ENCODE measurements around the gene LTO1.

Gene LTO1

DNA sequence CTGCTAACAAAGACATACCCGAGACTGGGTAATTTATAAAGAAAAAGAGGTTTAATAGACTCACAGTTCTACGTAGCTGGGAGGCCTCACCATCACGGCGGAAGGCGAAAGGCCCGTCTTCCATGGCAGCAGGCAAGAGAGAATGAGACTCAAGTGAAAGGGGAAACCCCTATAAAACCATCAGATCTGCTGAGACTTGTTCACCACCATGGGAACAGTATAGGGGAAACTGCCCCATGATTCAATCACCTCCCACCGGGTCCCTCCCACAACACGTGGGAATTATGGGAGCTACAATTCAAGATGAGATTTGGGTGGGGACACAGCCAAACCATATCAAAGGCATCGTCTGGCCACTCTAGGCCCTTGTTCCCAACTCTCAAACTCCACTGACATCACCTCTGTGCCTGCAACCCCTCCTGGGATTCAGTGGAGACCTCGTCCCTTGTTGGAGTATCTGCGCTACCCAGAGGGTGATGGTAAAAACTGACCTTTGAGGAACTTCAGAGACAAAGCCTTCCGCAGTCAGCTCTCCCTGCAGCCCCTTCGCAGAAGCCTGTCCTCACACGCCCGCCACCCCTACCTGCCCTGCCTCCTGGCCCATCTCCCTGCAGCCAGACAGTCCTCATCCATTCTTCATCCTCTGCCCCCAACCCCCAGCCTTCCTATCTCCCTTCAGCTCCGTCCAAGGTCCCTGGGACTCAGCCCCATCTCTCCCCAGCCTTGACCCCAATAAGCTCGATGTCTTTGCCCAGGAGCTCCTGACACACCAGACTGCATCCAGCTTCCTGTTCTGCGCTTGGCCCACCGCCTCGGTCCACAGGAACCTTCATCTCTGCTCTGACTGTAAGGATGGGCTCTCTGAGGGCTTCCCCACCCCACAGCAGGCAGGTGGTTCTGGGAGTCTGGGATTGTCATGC is 18.4 kb downstream of the LTO1 start:
- no peak for DNase-seq

DNA sequence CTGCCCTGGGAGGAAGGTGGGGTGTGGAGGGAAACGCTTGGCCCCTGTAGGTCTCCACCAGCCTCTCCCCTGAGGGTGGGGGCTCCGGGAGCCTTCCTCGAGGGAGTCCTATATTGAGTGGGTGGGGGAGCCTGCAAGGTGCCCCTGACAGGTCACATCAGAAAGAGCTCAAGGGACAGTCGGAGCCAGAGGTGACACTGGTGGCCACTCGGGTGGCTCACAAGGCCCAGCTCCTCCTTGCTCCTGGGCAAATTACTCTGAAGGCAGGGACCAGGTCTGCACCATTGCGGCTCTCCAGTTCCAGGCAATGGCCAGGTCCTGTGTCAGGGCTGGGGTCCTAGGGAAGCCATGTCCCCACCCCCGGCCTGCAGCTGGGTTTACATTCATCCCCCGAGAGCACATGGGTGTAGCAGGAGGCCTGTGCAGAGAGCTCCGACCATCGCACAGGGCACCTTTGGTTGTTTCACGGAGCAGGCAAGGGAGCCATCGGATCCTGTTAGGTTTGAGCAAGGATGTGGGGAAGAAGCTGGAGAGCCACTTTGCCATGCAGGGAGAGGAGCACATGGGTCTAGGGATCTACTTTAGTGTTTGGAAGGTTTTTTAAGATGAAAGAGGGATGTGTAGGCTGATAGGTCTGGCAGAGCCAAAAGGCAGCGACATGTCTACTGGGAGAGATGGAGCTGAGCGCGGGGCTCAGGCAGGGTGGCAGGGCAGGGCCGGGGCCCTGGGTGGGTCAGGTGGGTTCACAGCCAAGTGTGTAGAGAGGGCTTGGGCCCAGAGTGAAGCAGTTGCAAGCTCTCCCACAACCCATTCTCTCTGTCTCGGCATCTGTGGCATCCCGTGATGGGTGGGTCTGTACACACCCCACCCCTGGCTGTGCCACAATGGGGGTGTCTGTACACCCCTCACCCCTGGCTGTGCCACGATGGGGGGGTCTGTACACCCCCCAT is 19.4 kb downstream of the LTO1 start:
- DNase-seq = no peak

DNA sequence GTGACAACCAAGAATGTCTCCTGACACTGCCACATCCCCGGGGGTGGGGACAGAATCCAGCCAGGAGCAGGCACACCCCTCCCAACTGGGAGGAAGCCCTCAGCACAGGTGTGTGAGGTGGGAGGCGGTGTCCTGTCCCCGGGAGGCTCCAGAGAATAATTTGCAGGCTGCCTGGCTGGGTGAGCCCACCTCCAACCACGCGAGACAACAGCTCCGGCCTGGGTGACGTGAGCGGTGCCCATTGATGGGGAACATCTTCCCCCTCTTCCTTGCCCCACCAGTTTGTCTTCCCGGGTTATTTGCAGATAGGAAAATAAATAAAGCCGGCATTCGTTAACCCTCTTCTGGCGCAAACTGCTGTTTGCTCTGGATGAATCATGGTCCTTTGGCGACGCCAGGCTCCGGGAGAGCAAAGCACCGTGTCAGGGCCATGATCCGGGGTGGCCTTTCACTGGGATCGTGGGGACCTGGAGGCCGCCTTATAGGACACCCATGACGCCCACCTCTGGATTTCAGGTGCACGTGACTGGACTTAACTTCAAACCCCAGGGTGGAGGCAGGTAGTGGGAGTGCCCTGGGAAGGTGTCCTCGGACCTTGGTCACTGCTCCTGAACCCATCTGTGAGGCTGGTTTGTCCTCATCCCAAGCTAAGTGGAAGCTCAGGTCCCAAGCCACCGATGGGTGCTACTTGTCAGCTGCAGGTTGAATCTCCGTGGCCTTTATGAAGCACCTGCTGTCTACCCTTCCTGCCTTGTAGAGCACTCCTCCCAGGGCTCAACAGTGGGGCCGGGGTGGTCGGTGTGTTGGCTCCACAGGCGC is 20.3 kb downstream of the LTO1 start:
- DNase-seq = no peak

GRCh38 chr11:69654001-69654659 is 21.0 kb downstream of the LTO1 start:
- DNase-seq = no peak

GRCh38 chr11:69653406-69653960 is 21.7 kb downstream of the LTO1 start:
- no peak for DNase-seq

DNA sequence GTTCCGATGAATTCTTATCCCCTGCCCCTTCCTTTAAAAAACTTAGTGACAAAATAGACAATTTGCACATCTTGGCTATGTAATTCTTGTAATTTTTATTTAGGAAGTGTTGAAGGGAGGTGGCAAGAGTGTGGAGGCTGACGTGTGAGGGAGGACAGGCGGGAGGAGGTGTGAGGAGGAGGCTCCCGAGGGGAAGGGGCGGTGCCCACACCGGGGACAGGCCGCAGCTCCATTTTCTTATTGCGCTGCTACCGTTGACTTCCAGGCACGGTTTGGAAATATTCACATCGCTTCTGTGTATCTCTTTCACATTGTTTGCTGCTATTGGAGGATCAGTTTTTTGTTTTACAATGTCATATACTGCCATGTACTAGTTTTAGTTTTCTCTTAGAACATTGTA is 22.2 kb downstream of the LTO1 start:
- DNase-seq = no peak

GRCh38 chr11:69651834-69652620 is 23.1 kb downstream of the LTO1 start:
- DNase-seq = no peak

DNA sequence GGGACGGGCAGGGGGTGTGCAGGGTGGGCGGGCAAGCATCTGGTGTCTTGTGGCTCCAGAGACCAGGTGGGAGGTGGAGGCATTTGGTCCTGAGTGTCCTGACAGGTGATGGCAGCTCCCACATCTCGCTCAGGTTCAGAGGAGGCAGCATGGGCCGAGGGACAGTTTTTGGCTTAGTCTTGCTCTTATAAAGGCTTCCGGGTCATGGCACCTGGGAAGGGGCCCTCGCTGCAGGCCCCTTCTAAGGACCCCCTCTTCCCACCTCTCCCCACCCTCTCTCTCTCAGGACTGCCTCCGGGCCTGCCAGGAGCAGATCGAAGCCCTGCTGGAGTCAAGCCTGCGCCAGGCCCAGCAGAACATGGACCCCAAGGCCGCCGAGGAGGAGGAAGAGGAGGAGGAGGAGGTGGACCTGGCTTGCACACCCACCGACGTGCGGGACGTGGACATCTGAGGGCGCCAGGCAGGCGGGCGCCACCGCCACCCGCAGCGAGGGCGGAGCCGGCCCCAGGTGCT is 24.3 kb downstream of the LTO1 start:
- no peak for DNase-seq

- DNase-seq = no peak
Observed at GRCh38 chr11:69650081-69650831, 24.9 kb downstream of the LTO1 start.

DNA sequence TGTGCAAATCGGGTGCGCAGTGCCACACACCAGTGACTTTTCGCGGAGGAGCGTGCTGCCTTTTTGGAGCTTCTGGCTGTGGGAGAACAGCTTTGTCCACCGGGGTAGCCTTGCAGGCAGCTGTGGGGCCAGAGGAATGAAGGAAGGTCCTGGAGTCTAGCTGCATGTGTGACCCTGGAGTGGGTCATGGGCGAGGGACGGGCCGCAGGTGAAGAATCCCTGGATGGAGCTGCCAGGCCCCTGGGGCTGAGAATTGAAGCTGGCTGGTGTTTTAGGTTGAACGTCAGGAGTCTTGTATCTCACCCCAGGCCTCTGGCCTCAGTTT is 25.6 kb downstream of the LTO1 start:
- DNase-seq = no peak

- no peak for DNase-seq
Observed at GRCh38 chr11:69648679-69649575, 26.2 kb downstream of the LTO1 start.

- no peak for DNase-seq
Observed at GRCh38 chr11:69647761-69648497, 27.2 kb downstream of the LTO1 start.

DNA sequence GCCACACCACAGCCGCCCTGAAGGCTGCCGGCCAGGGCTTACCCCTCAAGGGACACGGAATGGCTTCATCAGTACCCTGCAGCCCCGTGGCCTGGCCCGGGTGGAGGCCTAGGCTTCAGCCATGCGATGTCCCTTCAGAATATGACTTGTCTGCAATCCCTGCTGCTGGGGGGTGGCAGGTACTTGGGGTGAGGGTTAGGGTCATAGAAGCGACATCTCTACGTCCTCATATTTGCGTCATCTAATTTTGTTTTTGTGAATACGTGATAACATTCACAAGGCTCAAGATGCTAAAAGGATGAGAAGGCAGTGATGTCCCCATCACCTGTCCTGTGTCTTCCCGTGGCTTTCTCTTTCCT is 27.8 kb downstream of the LTO1 start:
- DNase-seq = no peak

DNA sequence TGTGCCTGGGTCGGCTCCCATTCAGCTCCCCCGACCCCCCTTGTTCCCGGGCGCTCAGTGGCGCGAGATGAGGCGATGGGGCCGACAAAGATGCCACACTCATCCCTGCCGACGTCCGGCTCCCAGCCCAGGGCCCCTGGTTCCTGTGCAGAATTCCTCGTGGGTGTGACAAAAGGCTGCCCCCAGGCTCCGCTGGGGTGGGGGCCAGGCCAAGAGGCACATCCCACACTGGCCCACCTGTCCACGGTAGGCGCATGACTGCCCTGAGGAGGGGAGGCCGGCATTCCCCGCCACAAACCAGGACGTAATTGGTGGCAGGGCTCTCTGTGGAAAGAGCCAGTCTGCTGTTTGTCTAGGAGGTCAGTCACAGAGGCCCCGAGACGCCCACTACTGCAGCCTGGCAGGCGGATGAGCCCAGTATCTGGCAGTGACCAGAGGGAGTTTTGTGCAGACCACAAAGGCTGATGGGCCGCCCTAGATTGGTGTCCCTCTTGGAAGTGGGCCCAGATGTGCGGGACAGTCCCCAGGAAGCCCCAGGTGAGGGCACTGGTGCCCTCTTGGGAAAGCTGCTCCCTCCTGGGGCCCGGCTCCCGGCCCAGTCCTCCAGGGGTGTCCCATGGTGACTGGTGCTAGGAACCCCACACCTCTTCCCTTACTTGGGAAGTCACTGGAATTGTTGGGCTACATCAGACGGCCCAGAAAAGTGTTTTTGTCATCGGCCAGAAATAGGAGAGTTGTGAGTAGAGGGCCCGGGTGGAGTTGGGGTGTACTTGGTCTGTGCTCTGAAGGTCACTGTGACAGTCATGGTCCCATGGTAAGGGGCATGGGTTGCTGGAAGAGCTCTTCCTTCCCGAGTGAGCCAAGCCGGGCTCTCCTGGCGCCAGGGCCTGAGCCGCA is 28.4 kb downstream of the LTO1 start:
- no peak for DNase-seq

DNA sequence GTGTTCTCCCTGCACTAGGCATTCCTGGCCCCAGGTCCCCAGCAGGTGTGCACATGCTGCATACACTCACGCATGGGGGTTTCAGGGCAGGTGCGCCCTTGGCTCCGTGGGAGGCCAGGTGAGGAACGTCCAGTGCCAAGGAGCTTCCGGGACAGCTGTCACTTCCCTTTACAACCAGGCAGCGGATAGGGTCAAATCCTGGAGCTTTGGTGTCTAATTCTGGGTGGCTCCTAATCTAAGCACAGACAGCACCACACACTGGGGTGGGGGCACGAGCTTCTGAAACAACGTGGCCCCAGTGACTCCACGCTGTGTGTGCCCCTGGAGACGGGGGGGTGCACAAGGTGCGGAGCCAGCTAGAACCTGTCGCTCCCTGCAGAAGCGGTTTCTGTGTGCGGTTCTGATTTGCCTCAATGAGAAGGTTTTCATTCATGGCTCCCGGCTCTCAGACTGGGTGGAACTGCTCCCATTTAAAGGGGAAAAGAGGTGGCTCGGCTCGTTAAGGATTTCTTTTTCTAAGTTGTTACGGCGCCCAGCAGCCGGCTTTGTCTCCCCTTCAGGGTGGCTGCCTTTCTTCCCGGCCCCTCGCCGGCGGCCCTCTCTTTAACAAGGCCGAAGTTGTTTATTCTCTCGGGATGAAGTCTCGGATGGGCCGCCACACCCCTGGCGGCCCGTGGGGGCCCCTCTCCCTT is 29.2 kb downstream of the LTO1 start:
- DNase-seq = no peak

DNA sequence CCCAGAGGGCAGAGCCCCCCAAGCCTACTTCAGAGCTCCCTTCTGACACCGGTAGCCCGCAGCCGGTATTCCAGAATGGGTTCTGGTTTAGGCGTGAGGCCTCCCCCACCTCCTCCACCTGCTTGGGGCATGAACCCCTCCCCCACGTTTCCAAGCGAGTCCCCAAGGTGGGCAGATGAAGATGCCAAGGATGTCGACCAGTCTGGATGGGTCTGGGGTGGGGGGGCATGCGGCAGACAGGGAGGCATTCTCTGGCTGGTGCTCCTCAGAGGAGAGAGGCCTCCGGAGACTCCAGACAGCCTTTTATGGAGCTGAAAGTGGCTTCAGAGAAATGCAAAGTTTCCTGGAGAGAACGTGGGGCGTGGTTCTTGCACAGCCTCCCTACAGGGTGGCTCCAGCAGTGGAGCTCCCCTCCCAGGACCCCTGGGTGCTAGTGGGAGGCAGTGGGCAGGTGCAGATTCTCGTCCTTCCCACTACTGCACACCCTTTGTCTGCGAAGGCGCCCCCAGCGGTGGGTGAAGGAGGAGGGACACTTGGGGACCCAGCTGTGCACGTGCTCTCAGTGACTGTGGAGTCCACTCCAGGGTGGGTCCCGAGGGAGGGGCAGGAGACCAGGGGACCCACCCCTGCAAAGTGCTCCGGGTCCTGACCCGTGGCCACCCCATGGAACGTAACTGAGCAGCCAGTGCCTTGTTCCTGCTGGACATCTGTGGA is 30.0 kb downstream of the LTO1 start:
- DNase-seq = no peak
